Activated naive CD4-positive, alpha-beta T cell treated with anti-CD3 and anti-CD28 coated beads, Interleukin-2, amount 50 U/mL, for 16 hours (primary cell): Measurements from ENCODE around the gene ZCCHC10.
"Not testable (repeated sequence)": the region's sequence is repeated elsewhere in the genome, so short reads cannot be mapped to it uniquely, and the experiment has no call there.

ENCODE experiments used
- DNase-seq: peaks from one replicate; pipeline ENCODE4 v3.0.0-alpha.2; 2020

ZCCHC10 gene

DNA sequence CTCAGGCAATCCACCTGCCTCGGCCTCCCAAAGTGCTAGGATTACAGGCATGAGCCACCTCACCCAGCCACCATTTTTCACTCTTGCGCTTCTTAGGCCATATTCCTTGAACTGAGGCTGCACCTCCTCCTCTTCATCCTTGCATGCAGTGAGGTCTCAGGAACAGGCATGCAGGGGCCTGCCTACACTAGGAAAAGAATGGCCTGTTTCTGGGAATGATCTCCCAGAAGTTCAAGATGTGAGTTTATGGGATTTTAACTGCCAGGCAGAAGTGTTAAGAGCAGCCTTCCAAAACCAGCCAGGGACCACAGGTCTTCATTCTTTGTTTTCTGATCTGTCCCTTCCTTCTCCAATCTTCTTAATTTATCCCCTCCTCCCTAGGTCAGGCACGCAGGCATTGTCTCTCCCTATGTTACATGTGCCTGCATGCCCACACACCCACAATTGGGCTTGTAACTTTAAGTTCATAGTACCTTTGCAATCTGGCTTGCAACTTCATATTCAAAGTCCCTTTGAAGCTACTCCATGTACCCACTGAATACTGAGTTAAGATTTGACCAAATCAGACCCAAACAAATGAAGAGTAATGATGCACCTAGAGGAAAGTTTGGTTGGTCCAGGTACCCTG is 14.9 kb upstream of the ZCCHC10 start:
- DNase-seq: no peak

DNA sequence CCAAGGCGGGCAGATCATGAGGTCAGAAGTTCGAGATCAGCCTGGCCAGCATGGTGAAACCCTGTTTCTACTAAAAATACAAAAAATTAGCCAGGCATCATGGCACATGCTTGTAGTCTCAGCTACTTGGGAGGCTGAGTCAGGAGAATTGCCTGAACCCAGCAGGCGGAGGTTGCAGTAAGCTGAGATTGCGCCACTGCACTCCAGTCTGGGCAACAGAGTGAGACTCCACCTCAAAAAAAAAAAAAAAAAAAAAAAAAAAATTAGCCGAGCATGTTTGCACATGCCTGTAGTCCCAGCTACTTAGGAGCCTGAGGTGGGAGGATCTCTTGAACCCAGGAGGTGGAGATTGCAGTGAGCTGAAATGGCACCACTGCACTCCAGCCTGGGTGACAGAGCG is 10.3 kb upstream of the ZCCHC10 start:
- DNase-seq: not testable (repeated sequence)

DNA sequence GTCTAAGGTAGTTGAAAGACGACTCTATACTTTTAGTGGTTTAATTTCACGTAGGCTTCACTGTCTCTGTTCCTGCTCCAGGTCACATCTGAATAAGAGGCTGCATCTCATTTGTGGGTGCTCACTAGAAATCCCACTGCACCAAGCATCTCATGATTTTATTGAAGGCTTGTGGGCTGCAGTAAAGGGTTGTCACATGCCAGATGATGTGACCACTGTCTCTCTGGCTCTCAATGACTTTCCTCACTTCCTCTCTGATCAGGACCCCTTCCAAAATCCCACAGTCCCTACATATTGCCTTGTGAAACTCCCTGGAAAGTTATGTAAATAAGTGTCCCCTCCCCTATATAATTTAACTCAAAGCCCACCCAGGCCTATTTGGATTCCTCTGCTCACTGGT is 8.9 kb upstream of the ZCCHC10 start:
- no peak for DNase-seq

DNA sequence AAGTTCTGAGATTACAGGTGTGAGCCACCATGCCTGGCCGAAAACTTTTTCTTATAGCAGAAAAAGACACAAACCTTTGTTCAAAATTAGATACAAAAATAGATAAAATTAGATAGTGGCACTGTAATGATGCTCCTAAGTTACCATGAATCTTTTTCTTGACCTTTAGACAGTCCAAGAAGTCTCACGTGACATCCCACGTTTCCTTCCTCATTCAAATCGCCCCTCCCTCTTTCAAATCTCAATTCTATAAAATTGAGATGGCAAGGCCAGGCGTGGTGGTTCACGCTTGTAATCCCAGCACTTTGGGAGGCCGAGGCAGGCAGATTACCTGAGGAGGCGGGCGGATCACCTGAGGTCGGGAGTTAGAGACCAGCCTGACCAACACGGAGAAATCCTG is 7.7 kb upstream of the ZCCHC10 start:
- no peak for DNase-seq

DNA sequence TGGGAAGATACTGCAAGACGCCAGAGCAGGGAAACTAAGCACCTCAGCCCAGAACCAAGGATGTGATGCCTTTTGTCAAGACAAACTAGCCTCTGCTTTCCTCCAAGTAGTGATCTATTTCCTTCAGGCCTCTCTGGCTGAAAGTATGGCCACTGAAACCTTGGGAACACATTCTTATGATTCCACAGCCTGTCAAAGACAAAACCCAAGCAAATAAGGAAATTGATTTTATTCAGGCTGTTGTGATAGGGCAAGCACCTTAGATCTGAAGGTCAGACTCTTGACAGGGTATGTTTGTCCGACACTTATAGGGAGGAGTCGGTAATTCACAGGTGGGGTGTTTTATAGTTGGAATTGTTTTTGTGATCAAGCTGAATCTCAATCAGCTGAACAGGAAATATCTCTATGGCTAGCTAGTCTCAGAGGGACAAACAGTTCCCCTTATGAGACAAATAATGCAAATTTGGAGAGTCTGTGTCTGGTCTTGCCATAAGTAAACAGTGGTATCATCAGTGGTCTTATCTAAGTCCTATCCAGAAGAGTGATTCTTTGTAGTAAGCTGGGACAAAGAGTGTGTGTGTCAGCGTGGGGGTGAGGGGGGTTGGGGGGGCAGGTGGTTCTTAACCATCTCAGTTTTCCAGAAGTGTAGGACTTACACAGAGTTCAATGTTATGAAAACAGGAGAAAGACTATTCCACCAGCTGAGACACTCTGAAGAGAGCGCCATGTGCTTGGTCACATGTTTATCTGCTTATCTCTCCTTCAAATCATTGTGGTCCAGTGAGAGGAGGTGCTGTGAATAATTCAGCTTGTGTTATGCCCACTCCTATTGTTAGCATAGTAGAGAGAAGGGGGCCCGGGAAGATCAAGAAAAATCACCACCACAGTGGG is 6.7 kb upstream of the ZCCHC10 start:
- DNase-seq: no peak

DNA sequence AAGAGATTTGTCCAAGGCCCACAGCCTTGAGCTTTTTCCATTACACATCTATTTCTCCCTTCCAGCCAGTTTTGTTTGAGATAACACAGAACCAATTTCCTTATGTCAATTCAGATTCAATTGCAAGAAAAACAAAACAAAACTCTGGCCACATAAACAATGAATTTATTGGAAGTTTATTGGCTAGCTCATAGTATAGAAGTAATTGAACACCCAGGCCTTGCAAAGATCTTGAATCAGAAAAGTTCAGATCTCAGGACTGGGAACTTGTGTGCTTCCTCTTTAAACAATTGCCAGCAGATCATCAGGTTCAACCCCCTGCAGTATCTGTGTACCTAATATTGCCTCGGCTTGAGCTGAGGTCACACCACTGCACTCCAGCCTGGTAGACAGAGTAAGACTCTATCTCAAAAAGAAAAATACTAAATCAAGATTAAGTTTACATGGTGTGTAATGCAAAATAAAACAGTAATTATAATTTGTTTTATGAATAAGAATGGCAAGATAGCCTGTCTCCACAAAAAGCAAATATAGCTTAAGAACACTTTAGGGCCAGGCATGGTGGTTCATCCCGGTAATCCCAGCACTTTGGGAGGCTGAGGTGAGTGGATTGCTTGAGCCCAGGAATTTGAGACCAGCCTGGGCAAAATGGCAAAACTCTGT is 4.1 kb upstream of the ZCCHC10 start:
- no peak for DNase-seq

DNA sequence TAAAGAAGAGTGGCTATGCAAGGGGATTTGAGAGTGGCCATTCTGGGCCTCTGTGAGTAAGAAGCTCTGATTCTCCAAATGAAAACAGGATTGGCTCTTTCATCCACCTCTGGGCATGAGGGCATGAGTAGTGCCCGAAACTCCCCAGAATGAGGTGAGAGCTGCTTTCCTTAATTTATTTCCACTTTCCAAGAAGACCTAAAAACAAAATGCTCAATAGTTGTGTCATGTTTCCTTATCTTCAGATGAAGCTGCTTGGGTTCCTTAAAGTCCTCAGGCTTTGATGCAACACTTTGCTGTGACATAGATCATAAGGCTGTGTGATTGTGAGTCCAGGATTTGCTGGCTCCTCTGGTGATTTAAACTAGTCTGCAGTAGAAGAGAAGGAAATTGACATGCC is 3.1 kb upstream of the ZCCHC10 start:
- DNase-seq: no peak

DNA sequence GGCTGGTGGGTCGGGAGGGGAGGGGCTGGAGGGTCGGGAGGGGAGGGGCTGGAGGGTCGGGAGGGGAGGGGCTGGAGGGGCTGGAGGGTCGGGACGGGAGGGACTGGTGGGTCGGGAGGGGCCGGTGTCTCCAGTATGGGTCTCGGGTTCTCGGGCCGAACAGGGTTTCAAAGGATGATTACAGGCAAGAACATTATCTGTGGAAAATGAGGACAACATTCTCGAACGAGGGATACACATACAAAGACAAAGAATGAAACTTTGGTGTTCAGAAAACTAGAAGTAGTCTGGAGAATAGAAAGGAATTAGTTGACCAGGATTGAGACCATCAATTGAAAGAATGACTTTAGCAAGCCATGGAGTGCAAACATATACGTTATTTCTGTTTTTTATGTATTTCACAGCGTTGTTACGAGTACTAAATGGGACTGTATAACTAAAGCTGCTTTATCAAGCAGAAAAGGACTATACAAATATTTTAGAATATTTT is 360 bp upstream of the ZCCHC10 start:
- no peak for DNase-seq

DNA sequence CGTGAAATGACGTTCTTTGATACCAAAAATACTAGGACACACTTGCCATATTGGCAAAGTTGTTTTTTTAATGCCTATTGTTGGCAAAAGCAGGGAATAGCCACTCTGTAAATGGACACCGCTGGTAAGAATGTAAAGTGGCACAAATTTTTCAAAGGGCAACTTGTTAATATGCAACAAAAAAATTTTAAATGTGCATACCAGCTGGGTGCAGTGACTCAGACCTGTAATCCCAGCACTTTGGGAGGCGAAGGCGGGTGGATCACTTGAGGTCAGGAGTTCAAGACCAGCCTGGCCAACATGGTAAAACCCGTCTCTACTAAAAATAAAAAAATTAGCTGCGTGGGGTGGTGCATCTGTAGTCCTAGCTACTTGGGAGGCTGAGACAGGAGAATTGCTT is 6.9 kb downstream of the ZCCHC10 start:
- DNase-seq: not testable (repeated sequence)

DNA sequence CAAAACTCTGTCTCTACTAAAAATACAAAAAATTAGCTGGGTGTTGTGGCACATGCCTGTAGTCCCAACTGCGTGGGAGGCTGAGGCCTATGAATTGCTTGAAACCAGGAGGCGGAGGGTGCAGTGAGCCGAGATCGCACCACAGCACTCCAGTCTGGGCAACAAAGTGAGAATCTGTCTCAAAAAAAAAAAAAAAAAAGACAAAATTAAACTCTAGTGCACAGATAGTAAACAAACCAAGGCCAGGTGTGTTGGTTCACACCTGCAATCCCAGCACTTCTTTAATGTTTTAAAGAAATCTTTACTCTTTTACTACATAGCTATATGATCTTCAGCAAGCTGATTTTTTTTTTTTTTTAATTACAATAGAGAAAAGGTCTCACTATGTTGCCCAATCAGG is 8.4 kb downstream of the ZCCHC10 start:
- DNase-seq: no peak

DNA sequence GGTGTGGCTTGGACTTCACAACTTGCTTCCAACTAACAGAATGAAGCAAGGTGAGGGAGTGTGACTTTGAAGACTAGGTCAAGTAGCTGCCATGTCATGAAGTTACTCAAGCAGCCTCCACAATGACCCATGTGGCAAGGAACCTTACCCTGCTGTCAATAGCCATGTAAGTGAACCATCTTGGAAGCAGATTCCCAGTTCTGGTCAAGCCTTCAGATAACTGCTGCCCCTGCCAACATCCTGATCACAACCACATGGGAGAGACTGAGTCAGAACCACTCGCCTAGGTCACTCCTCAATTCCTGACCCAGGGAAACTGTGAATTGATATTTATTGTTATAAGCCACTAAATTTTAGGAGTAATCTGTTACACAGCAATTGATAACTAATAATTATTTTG is 10.9 kb downstream of the ZCCHC10 start:
- DNase-seq: no peak

DNA sequence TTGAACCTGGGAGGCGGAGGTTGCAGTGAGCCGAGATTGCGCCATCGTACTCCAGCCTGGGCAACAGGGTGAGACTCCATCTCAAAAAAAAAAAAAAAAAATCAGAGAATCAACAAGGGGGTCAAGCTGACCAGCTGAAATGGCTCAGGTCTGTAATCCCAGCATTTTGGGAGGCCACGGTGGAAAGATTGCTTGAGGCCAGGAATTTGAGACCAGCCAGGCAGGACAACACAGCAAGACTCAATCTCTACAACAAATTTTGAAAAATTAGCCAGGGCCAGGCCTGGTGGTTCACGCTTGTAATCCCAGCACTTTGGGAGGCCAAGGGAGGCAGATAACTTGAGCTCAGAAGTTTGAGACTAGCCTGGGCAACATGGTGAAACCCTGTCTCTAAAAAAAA is 17.9 kb downstream of the ZCCHC10 start:
- not testable (repeated sequence) for DNase-seq

DNA sequence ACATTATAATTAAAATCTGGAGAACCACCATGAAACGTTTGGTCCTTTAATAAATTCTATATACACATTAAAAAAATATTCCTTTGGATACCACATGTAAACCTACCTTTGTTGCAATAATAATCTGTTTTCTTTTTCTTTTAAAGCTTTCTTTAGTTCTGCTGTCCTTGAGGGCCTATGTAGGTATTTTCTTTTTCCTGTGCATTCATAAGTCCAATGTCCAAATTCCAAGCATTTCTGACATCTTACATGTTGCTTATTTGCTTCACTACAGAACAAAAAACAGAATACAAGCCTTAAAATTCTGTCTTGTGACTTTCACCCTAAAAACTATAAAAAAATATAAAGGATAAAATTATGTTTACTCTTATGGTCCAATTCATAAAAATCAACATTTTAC is 19.7 kb downstream of the ZCCHC10 start:
- no peak for DNase-seq

DNA sequence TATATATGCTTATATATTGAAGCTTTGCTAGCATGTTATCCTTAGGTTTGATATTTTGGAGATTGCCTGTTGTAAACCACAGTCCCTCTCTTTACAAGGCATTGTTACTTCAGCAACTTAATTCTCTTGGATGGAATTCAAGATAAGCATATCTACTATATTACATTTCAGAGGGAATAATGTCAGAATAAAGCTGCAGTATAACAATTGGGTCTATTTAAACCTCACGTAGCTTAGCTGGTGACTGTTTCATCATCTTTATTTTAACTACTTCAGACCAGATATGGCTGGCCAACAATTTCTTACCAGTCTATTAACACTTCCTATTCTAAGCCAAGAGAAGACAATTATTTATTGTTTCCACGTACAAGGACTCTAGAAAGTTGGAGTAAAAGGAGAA is 27.1 kb downstream of the ZCCHC10 start:
- no peak for DNase-seq

DNA sequence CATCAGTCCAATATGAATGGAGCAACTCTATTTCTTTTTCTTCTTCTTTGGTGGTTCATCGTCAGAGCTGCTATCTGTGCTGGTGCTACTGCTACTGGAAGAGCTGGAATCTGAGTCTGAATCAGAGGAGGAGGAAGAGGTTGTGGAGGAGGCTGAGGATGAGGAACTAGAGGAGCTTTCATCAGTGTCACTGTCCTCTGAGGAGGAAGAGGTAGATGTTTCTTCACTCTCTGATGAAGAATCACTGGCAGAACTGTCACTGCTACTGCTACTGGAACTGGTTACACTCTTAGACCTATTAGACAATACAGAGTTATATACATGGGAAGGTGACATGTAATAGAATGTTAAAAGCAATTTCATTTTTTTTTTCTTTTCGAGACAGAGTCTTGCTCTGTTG is 27.8 kb downstream of the ZCCHC10 start:
- DNase-seq: no peak

DNA sequence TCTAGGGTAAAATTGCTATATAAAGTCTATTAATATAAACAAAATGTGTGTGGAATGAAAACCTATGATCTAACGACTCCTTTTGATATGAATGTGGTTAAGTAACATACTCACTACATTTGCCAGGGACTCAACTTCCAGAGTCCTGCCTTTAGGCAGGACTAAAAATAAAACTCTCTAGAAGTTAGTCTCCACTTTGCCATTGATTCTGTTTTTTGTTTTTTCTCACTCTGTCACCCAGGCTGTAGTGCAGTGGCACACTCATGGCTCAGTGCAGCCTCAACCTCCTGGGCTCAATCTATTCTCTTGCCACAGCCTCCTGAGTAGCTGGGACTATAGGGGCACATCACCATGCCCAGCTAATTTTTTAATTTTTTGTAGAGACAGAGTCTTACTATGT is 30.0 kb downstream of the ZCCHC10 start:
- DNase-seq: no peak

DNA sequence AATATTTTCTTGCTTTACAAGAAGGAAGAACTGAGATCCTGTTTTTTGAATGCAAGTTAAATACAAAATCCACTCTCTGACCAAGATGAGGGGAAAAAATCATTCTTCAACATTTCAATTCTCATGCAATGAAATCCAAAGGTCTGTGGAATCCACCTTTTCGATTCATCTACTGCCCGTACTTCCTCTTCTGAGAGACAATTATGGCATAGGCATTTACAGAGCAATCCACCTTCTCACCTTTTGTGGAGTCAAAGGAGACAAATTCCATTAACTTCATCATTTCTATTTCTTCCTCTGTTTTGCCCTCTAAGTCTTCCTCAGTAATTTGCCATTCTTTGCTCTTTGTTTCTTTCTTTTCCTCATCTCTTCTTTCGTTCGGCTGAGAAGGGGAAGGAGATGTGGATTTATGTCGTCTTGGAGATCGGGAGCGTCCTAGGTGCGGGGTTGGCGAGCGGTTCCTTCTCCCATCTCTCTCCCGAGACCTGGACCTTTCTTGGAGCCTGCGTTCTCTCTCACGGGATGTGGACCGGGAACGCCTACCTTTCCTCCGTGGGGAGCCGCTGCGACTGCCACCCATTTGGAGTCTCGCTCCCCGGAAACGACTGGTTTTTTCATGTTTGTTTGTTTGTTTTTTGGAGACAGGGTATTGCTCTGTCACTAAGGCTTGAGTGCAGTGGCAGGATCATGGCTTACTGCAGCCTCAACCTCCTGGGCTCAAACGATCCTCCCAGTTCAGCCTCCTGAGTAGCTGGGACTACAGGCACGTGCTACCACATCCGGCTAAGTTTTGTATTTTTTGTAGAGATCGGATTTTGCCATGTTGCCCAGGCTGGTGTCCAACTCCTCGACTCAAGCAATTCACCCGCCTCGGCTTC is 38.6 kb downstream of the ZCCHC10 start:
- no peak for DNase-seq

DNA sequence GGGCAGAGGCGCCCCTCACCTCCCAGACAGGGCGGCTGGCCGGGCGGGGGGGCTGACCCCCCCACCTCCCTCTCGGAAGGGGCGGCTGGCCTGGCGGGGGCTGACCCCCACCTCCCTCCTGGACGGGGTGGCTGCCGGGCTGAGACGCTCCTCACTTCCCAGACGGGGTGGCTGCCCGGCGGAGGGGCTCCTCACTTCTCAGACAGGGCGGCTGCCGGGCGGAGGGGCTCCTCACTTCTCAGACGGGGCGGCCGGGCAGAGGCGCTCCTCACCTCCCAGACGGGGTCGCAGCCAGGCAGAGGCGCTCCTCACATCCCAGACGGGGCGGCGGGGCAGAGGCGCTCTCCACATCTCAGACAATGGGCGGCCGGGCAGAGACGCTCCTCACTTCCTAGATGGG is 43.4 kb downstream of the ZCCHC10 start:
- not testable (repeated sequence) for DNase-seq

DNA sequence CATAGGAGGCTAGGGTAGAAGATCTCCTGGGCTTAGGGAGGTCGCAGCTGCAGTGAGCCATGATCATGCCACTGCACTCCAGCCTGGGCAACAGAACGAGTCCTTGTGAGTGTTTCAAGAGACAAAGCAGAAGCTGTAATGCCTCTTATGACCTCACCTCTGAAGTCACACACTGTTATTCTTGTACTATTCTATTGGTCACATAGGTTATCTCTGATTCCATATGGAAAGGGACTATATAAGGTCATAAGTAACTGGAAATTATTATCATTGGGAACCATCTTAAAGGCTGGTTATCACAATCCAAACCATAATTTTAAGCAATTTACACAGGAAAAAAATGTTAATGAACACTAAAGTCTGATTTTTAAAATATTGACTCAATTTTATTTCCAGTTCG is 45.1 kb downstream of the ZCCHC10 start:
- DNase-seq: no peak

DNA sequence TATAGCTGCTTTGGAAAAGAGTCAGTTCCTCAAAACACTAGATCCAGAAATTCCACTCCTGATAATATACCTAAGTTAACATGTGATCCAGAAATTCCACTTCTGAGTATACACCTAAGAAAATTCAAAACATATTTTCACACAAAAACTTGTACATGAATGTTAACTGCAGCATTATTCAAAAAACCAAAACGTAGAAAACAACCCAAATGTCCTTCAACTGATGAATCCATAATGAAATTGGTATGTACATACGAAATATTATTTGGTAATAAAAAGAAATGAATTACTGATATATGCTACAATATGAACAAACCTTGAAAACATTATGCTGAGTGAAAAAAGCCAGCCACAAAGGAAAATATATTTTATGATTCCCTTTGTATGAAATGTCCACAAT is 46.4 kb downstream of the ZCCHC10 start:
- DNase-seq: no peak

DNA sequence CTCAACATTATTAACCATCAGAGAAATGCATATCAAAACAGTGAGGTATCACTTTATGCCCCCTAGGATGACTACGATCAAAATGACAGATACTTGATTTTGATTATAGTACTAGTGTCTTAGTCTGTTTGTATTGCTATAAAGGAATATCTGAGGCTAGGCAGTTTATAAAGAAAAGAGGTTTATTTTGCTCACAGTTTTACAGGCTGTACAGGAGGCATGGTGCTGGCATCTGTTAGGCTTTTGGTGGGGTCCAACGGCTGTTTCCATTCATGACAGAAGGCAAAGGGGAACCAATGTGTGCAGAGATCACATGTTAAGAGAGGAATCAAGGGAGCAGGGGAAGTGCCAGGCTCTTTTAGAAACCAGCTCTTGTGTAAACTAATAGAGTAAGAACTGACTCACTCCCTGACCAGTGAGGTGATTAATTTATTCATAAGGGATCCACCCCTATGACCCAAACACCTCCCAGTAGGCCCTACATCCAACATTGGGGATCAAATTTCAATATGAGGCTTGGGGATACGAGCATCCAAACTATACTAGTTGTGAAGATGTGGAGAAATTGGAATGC is 46.9 kb downstream of the ZCCHC10 start:
- DNase-seq: no peak

DNA sequence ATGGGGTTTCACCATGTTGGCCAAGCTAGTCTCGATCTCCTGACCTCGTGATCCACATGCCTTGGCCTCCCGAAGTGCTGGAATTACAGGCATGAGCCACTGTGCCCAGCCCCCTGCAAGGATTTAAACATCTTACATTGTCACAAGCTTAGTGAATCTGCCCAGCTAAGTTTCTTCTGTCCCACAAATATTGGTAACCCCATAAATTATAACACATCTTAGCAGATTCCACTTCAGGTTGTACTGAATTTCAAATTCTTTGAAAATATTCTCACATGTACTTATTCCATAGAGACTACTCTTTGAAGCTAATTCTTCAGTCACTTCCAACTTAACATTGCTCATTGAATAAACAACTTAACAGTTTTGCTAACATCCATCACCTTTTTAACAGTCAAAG is 49.5 kb downstream of the ZCCHC10 start:
- no peak for DNase-seq

DNA sequence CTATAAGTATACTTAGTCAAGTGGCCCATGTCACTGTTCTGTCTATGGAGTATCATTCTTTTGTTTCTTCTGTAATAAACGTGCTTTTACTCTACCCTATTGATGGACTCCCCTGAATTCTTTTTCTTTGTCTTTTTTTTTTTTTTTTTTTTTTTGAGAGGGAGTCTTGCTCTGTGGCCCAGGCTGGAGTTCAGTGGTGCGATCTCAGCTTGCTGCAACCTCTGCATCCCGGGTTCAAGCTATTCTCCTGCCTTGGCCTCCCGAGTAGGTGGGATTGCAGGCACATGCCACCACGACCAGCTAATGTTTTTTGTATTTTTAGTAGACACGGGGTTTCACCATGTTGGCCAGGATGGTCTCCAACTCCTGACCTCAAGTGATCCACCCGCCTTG is 53.9 kb downstream of the ZCCHC10 start:
- not testable (repeated sequence) for DNase-seq
